ENCODE results near the gene L3MBTL4.

DNA sequence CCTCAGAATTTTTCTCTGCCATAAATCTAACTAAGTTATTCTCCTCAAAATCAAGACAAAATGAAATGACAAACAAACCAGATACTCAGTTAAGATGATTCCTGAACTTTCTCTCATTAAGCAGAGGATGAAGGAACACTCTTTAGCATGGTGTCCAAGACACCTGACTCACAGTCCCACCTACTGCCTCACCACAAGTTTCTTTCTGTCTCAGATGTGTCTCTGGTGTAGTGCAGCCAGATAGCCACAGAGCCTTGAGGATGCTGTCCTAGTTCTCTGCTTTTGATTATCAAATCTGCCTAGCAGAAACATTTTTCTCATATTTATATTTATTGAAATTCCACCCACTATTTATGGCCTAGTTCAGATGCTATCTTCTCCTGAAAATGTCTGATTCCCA, 415.8 kb downstream of the L3MBTL4 start:
- TF ChIP-seq TAF1 (IDR thresholded peaks at IDR 0.05; ENCODE audit: borderline replicate concordance, low read depth, low read length) (no peak), POLR2A (IDR thresholded peaks at IDR 0.05; ENCODE audit: low read depth, low read length) (no peak), POLR2AphosphoS5 (IDR thresholded peaks at IDR 0.05; ENCODE audit: low read depth, low read length) (no peak)

Data from GM12892 (cell line).